Panc1 (cell line): ENCODE data around the gene CORIN. TPM values are rescaled to one million over a fixed set of nuclear protein-coding genes. Genes with fewer than 3 reads are reported as not detected.

Experiments used
- ATAC-seq: fragments of 200-7000 bp; cut with Tn5 transposase; 2 replicates; pipeline ENCODE4 v1.9.1; 2020; ENCODE audit warnings: mild to moderate bottlenecking, moderate library complexity
- BruUV-seq: library from RNA; stranded (reverse); fragments of 400-500 nt; replicated peaks from 2 replicates; lab custom pipeline; 2021; lab: Mats Ljungman, UMichigan
- CTCF ChIA-PET: fragments of 300-600 bp; sonication (Branson Sonifier 250); formaldehyde crosslinking; loops from one replicate; lab custom pipeline; 2022; ENCODE audit warnings: antibody characterized with exemption; lab: Charles Lee
- POLR2A ChIA-PET: fragments of 300-600 bp; sonication (Branson Sonifier 250); formaldehyde crosslinking; loops from one replicate; lab custom pipeline; 2022; ENCODE audit warnings: antibody characterized with exemption; lab: Charles Lee
- DNase-seq: peaks from one replicate; pipeline ENCODE4 v3.0.0-alpha.2; 2010; ENCODE audit warnings: low read depth, low spot score
- H3K27ac ChIP-seq: 2 replicates; pipeline ENCODE4 v1.5.1; 2011; ENCODE audit warnings: mild to moderate bottlenecking, low read length, inconsistent platforms
- H3K27me3 ChIP-seq: fragments of 200-500 bp; sonication (Bioruptor generic); 2 replicates; pipeline ENCODE4 v1.6.0; 2014; ENCODE audit warnings: low read length, inconsistent platforms; ENCODE audit not compliant: control insufficient read depth, insufficient read depth
- H3K36me3 ChIP-seq: fragments of 200-500 bp; sonication (Bioruptor generic); 2 replicates; pipeline ENCODE4 v1.5.1; 2014; ENCODE audit warnings: inconsistent platforms, mild to moderate bottlenecking, low read length, moderate library complexity; ENCODE audit not compliant: control insufficient read depth, insufficient read depth
- H3K4me1 ChIP-seq: 2 replicates; pipeline ENCODE4 v1.5.1; 2011; ENCODE audit warnings: inconsistent platforms, mild to moderate bottlenecking, low read length, moderate library complexity; ENCODE audit not compliant: control insufficient read depth, insufficient read depth
- H3K4me3 ChIP-seq, 2 experiments: 2 replicates each; pipeline ENCODE4 v1.5.1; 2011 to 2012; ENCODE audit warnings: low read depth in 2 of 2, low read length in 2 of 2, mild to moderate bottlenecking in 2 of 2, inconsistent platforms in 1 of 2, moderate library complexity in 1 of 2
- H3K9me3 ChIP-seq: fragments of 200-500 bp; sonication (Bioruptor generic); 2 replicates; pipeline ENCODE4 v1.5.1; 2014; ENCODE audit warnings: low read depth, mild to moderate bottlenecking, inconsistent platforms, low read length, moderate library complexity; ENCODE audit not compliant: control insufficient read depth, insufficient read depth
- CTCF ChIP-seq: fragments of 450-650 bp; IDR thresholded peaks from 2 replicates; pipeline ENCODE4 v1.5.1; 2017; ENCODE audit warnings: mild to moderate bottlenecking
- POLR2AphosphoS5 ChIP-seq: IDR thresholded peaks from 2 replicates; pipeline ENCODE4 v1.6.1; 2012; ENCODE audit warnings: mild to moderate bottlenecking, low read depth, low read length, moderate library complexity
- REST ChIP-seq, 2 experiments: IDR thresholded peaks; 2 replicates each; pipeline ENCODE4 v1.6.1; 2011 to 2012; ENCODE audit warnings: low read depth in 2 of 2, control low read depth in 1 of 2, low read length in 1 of 2, mild to moderate bottlenecking in 1 of 2, moderate library complexity in 1 of 2; ENCODE audit not compliant: insufficient read depth in 1 of 2
- SIN3A ChIP-seq: IDR thresholded peaks from 2 replicates; pipeline ENCODE4 v1.6.1; 2012; ENCODE audit warnings: low read depth, mild to moderate bottlenecking, low read length, moderate library complexity, borderline replicate concordance; ENCODE audit not compliant: insufficient read depth
- TCF7L2 ChIP-seq: IDR thresholded peaks from 2 replicates; pipeline ENCODE4 v1.6.1; 2011; ENCODE audit warnings: mild to moderate bottlenecking, low read depth, low read length, inconsistent platforms
- in situ Hi-C: cut with HindIII; loops from 2 replicates; pipeline ENCODE4 v1.10.0; 2016; ENCODE audit warnings: low sequenced_read_pairs, low pct_unique_long_range_greater_than_20kb
- intact Hi-C: fragments of 100-400 bp; cut with micrococcal nuclease; formaldehyde crosslinking; loops from one replicate; pipeline ENCODE4 v1.10.0; 2022; ENCODE audit not compliant: unreplicated experiment
- total RNA-seq: library from RNA; stranded (reverse); gene quantifications from one replicate; pipeline ENCODE4 v1.2.1, GENCODE V29; 2021; ENCODE audit not compliant: unreplicated experiment

The CORIN gene
- total RNA-seq, 1 experiment from 2014 or later: not detected

GRCh38 chr4:47597696-47598095 lies 240.2 kb downstream of the CORIN start:
- Histone ChIP-seq H3K4me3 (no peak overlapping the region), H3K4me1 (no peaks in the 10 kb centered on the region), H3K27me3 (no peaks in the 10 kb centered on the region), H3K27ac (no peak overlapping the region), H3K9me3 (no peaks in the 10 kb centered on the region), H3K36me3 (no peaks in the 10 kb centered on the region)
- in situ Hi-C loops: no loop called here
- TF ChIP-seq CTCF: no peak
- no peak for TF ChIP-seq SIN3A
- TF ChIP-seq TCF7L2: no peak
- TF ChIP-seq POLR2AphosphoS5: no peak
- no peak for TF ChIP-seq REST (IDR thresholded peaks at IDR 0.05; ENCODE audit: insufficient read depth in 1 of 2, low read depth in 2 of 2, low read length in 1 of 2)
- BruUV-seq: no TSS peak
- ChIA-PET POLR2A (interaction anchor here (0.7 kb wide), 2 partner anchors 34 to 188 kb away, joined by 6 to 8 read pairs; no protein-coding TSS in a partner anchor), CTCF (no interaction called here)
- intact Hi-C loops: no loop called here
- no peak for ATAC-seq
- DNase-seq: no peak

- intact Hi-C loops: no loop called here
- CTCF ChIA-PET: no interaction called here
- Histone ChIP-seq H3K27ac (no peak overlapping the region), H3K36me3 (no peaks in the 10 kb centered on the region), H3K9me3 (no peaks in the 10 kb centered on the region), H3K27me3 (no peaks in the 10 kb centered on the region), H3K4me3 (no peak overlapping the region), H3K4me1 (no peaks in the 10 kb centered on the region)
- POLR2A ChIA-PET: no interaction called here
- TF ChIP-seq REST (IDR thresholded peaks at IDR 0.05; ENCODE audit: insufficient read depth in 1 of 2, low read depth in 2 of 2, low read length in 1 of 2) (no peak), CTCF (no peak), POLR2AphosphoS5 (no peak), TCF7L2 (no peak), SIN3A (no peak)
- DNase-seq: no peak
- in situ Hi-C loops: no loop called here
- ATAC-seq: no peak
- BruUV-seq: no TSS peak
Measured at GRCh38 chr4:47590325-47590724, 247.5 kb downstream of the CORIN start.
